Spleen (tissue), 11 donors: ENCODE data around the gene ZNF576. TPM values are rescaled to one million over a fixed set of nuclear protein-coding genes. Genes with fewer than 3 reads are reported as not detected.
A peak's percentile ranks its signal among the peaks of the same experiment; 100 is the strongest.

ENCODE experiments used
- DNase-seq: peaks from one replicate; pipeline ENCODE4 v3.0.0-alpha.2; 2020
- H3K27ac ChIP-seq, 8 donors: fragments of 200-600 bp; sonication (generic) in 7 of 8; 1 replicate in 4 of 8; 2 replicates in 4 of 8; pipeline versions ENCODE4 v1.5.0 to v1.8.0; 2016 to 2021; ENCODE audit warnings: inconsistent platforms in 4 of 8, mild to moderate bottlenecking in 4 of 8, moderate library complexity in 1 of 8
- H3K27me3 ChIP-seq, 7 donors: fragments of 200-600 bp; sonication (generic) in 6 of 7; replicated peaks in 1 of 7; 1 replicate in 4 of 7; 2 replicates in 3 of 7; pipeline versions ENCODE4 v1.5.0 to v1.8.0; 2016 to 2021; ENCODE audit warnings: inconsistent platforms in 3 of 7, mild to moderate bottlenecking in 1 of 7
- H3K36me3 ChIP-seq, 6 donors: fragments of 200-600 bp; sonication (generic) in 5 of 6; 1 replicate in 4 of 6; 2 replicates in 2 of 6; pipeline versions ENCODE4 v1.5.0 to v1.8.0; 2016 to 2021; ENCODE audit warnings: inconsistent platforms in 2 of 6
- H3K4me1 ChIP-seq, 6 donors: fragments of 200-600 bp; sonication (generic) in 5 of 6; 1 replicate in 3 of 6; 2 replicates in 3 of 6; pipeline versions ENCODE4 v1.5.0 to v1.8.0; 2016 to 2021; ENCODE audit warnings: inconsistent platforms in 3 of 6
- H3K4me3 ChIP-seq, 8 donors: fragments of 200-600 bp; sonication (generic) in 7 of 8; 1 replicate in 4 of 8; 2 replicates in 4 of 8; pipeline versions ENCODE4 v1.5.0 to v1.8.0; 2016 to 2021; ENCODE audit warnings: inconsistent platforms in 4 of 8, mild to moderate bottlenecking in 4 of 8, moderate library complexity in 2 of 8
- H3K9me3 ChIP-seq, 8 donors: fragments of 200-600 bp; sonication (generic) in 7 of 8; 1 replicate in 4 of 8; 2 replicates in 4 of 8; pipeline versions ENCODE4 v1.5.0 to v1.8.0; 2016 to 2021; ENCODE audit warnings: inconsistent platforms in 4 of 8
- CTCF ChIP-seq, 11 experiments: fragments of 200-600 bp in 7 of 11; fragments of 450-650 bp in 4 of 11; sonication (generic) in 4 of 11; IDR thresholded peaks in 8 of 11; conservative IDR thresholded peaks in 3 of 11; 1 replicate in 7 of 11; 2 replicates in 4 of 11; pipeline versions ENCODE4 v1.4.0 to v1.8.0; 2016 to 2021; ENCODE audit warnings: antibody characterized with exemption in 11 of 11, inconsistent platforms in 4 of 11, mild to moderate bottlenecking in 1 of 11
- POLR2A ChIP-seq, 3 donors: fragments of 450-650 bp; IDR thresholded peaks; one replicate each; pipeline ENCODE4 v1.5.1; 2017; ENCODE audit warnings: antibody characterized with exemption in 3 of 3, mild to moderate bottlenecking in 1 of 3
- POLR2AphosphoS5 ChIP-seq, 3 donors: sonication (generic); formaldehyde crosslinking; IDR thresholded peaks; one replicate each; pipeline ENCODE4 v1.5.1; 2017; ENCODE audit warnings: antibody characterized with exemption in 3 of 3
- WGBS, 5 donors: extraction: QIAGEN DNeasy Blood & Tissue Kit in 3 of 5; methylation state at CpG; one replicate each; pipeline versions ENCODE4 v1.1.5 to v1.1.7; 2013 to 2018; 5-methylcytosine and 5-hydroxymethylcytosine counted together
- intact Hi-C: fragments of 100-400 bp; cut with DNase I; formaldehyde crosslinking; loops from one replicate; pipeline ENCODE4 v1.15.0; 2023; ENCODE audit warnings: low total_unique reads
- polyA plus RNA-seq, 3 donors: library from polyadenylated mRNA; stranded (reverse); fragments of 200-250 nt; gene quantifications; one replicate each; pipeline ENCODE4 v1.2.1, GENCODE V29; 2013
- total RNA-seq, 7 donors: library from RNA; depleted of rRNA in 3 of 7; stranded (reverse); fragments of >200 nt in 3 of 7; fragmentation: NEBNext Ultra II Directional in 4 of 7; extraction: Animal tissue kit (Norgen Biotek cat#: 25700) in 4 of 7; gene quantifications; one replicate each; pipeline versions ENCODE4 v1.1.0 to v1.2.1, GENCODE V29; 2016 to 2021
- donor health status: healthy with polysubstance abuse.
- donor health status: DM: no; HTN: no; CAD: no; lungs with moderate emphysema.
- donor health status: DM: no; HTN: no; CAD: no.
- donor health status: Bipolar disorder and iron deficiency.
- donor health status: healthy.
- donor health status: DM: no; HTN: no; CAD: no.
- donor health status: DM: yes; HTN: yes; CAD: no.

The ZNF576 gene
- total and polyA plus RNA-seq, 10 donors, result 6.9 to 14.7 (median 11.5) TPM

GRCh38 chr19:43562698-43563241, 33.6 kb upstream of the ZNF576 start:
- peaks cover 0 to 39% (median 10%) of the 10 kb centered on the region in 6 donors for H3K36me3 ChIP-seq
- WGBS, 5 donors, result 6 to 13% (median 8%) methylated on average over 14 of the region's 14 CpGs
- H3K9me3 ChIP-seq, result no peaks in the 10 kb centered on the region
- intact Hi-C loops, result no loop called here
- H3K4me3 ChIP-seq, result peak overlapping the region in 2 of 8 donors; percentile 4 to 30
- H3K27me3 ChIP-seq, result no peaks in the 10 kb centered on the region
- H3K4me1 ChIP-seq, result peaks cover 14 to 63% (median 38%) of the 10 kb centered on the region in 6 donors
- DNase-seq, result peak; percentile 96
- TF ChIP-seq POLR2A (IDR thresholded peaks at IDR 0.05), result no peak
- peak; percentile 85 to 94 (median 89) for TF ChIP-seq POLR2AphosphoS5 (IDR thresholded peaks at IDR 0.05)
- H3K27ac ChIP-seq, result peak overlapping the region; percentile 76 to 90 (median 88)

GRCh38 chr19:43563816-43564457, 32.5 kb upstream of the ZNF576 start:
- H3K27me3 ChIP-seq, result no peaks in the 10 kb centered on the region
- no peaks in the 10 kb centered on the region for H3K9me3 ChIP-seq
- 84 to 92% (median 87%) methylated on average over 10 of the region's 10 CpGs for whole genome bisulfite sequencing, 5 donors
- H3K27ac ChIP-seq, result peak overlapping the region in 7 of 8 donors; percentile 78 to 90 (median 88)
- no peak for TF ChIP-seq POLR2A (IDR thresholded peaks at IDR 0.05)
- TF ChIP-seq POLR2AphosphoS5 (IDR thresholded peaks at IDR 0.05), result no peak
- TF ChIP-seq CTCF (IDR thresholded peaks at IDR 0.05 in 8 of 11, conservative IDR thresholded peaks at IDR 0.05 in 3 of 11), result no peak
- H3K4me3 ChIP-seq, result no peak overlapping the region
- no peak for DNase-seq
- H3K4me1 ChIP-seq, result peaks cover 14 to 55% (median 36%) of the 10 kb centered on the region in 6 donors
- intact Hi-C loops, result no loop called here
- H3K36me3 ChIP-seq, result peaks cover 0 to 36% (median 3%) of the 10 kb centered on the region in 6 donors

- no peaks in the 10 kb centered on the region for H3K9me3 ChIP-seq
- H3K4me3 ChIP-seq, result no peak overlapping the region
- DNase-seq, result no peak
- H3K27me3 ChIP-seq, result no peaks in the 10 kb centered on the region
- TF ChIP-seq POLR2AphosphoS5 (IDR thresholded peaks at IDR 0.05) (no peak), CTCF (IDR thresholded peaks at IDR 0.05 in 8 of 11, conservative IDR thresholded peaks at IDR 0.05 in 3 of 11) (no peak), POLR2A (IDR thresholded peaks at IDR 0.05) (no peak)
- H3K27ac ChIP-seq, result peak overlapping the region in 2 of 8 donors; percentile 88 to 89
- 47 to 66% (median 60%) methylated on average over 9 of the region's 9 CpGs for WGBS, 5 donors
- intact Hi-C loops, result no loop called here
- peaks cover 14 to 57% (median 36%) of the 10 kb centered on the region in 6 donors for H3K4me1 ChIP-seq
- H3K36me3 ChIP-seq, result peaks cover 0 to 30% (median 3%) of the 10 kb centered on the region in 6 donors
These were observed 31.6 kb upstream of the ZNF576 start for GRCh38 chr19:43564800-43565199.

GRCh38 chr19:43569657-43570056, 26.7 kb upstream of the ZNF576 start:
- H3K4me1 ChIP-seq, result peaks cover 5 to 58% (median 26%) of the 10 kb centered on the region in 6 donors
- intact Hi-C loops, result no loop called here
- no peaks in the 10 kb centered on the region for H3K27me3 ChIP-seq
- H3K4me3 ChIP-seq, result no peak overlapping the region
- TF ChIP-seq POLR2AphosphoS5 (IDR thresholded peaks at IDR 0.05) (no peak), POLR2A (IDR thresholded peaks at IDR 0.05) (no peak), CTCF (IDR thresholded peaks at IDR 0.05 in 8 of 11, conservative IDR thresholded peaks at IDR 0.05 in 3 of 11) (no peak)
- WGBS, 5 donors, result 81 to 91% (median 85%) methylated on average over 5 of the region's 5 CpGs
- H3K9me3 ChIP-seq, result no peaks in the 10 kb centered on the region
- DNase-seq, result no peak
- H3K27ac ChIP-seq, result no peak overlapping the region
- H3K36me3 ChIP-seq, result peaks cover 0 to 49% (median 3%) of the 10 kb centered on the region in 6 donors
